HCEC 1CT (cell line): Measurements from ENCODE around the gene RAB35.

Source experiments
- DNase-seq: peaks from one replicate; pipeline ENCODE4 v3.0.0-alpha.2; 2017

Gene RAB35

GRCh38 chr12:120116441-120116791, at the start of gene RAB35:
RAB35 (minus strand) TSS chr12:120116753; CDS start chr12:120116650, 103 bp downstream.
- DNase-seq, result no peak

- no peak for DNase-seq
Measured at GRCh38 chr12:120164293-120164692, 47.7 kb upstream of the RAB35 start.

GRCh38 chr12:120162763-120163162, 46.2 kb upstream of the RAB35 start:
- DNase-seq, result no peak

GRCh38 chr12:120161852-120162251, 45.3 kb upstream of the RAB35 start:
- no peak for DNase-seq

- no peak for DNase-seq
Measured at GRCh38 chr12:120159509-120160237, 43.1 kb upstream of the RAB35 start.

- DNase-seq, result no peak
Measured at GRCh38 chr12:120158351-120158750, 41.8 kb upstream of the RAB35 start.

- DNase-seq, result no peak
Measured at GRCh38 chr12:120157678-120158077, 41.1 kb upstream of the RAB35 start.

- no peak for DNase-seq
Measured at GRCh38 chr12:120156315-120157259, 40.0 kb upstream of the RAB35 start.

- DNase-seq, result no peak
Measured at GRCh38 chr12:120155072-120155471, 38.5 kb upstream of the RAB35 start.

GRCh38 chr12:120150919-120151525, 34.5 kb upstream of the RAB35 start:
- DNase-seq, result no peak

GRCh38 chr12:120148011-120148410, 31.5 kb upstream of the RAB35 start:
- DNase-seq, result no peak

GRCh38 chr12:120145164-120145563, 28.6 kb upstream of the RAB35 start:
- DNase-seq, result no peak

- DNase-seq, result no peak
Measured at GRCh38 chr12:120144215-120144614, 27.7 kb upstream of the RAB35 start.

- DNase-seq, result no peak
Measured at GRCh38 chr12:120142231-120142877, 25.8 kb upstream of the RAB35 start.

GRCh38 chr12:120141336-120141735, 24.8 kb upstream of the RAB35 start:
- DNase-seq, result no peak

GRCh38 chr12:120140603-120141002, 24.1 kb upstream of the RAB35 start:
- DNase-seq, result no peak

- no peak for DNase-seq
Measured at GRCh38 chr12:120139958-120140357, 23.4 kb upstream of the RAB35 start.

GRCh38 chr12:120138366-120138765, 21.8 kb upstream of the RAB35 start:
- DNase-seq, result no peak

GRCh38 chr12:120137833-120138232, 21.3 kb upstream of the RAB35 start:
- no peak for DNase-seq

- no peak for DNase-seq
Measured at GRCh38 chr12:120136093-120136770, 19.7 kb upstream of the RAB35 start.

- DNase-seq, result no peak
Measured at GRCh38 chr12:120134307-120134980, 17.9 kb upstream of the RAB35 start.

GRCh38 chr12:120132863-120133385, 16.4 kb upstream of the RAB35 start:
- no peak for DNase-seq
